Cardiac muscle cell (in vitro differentiated cells and primary cell): ENCODE measurements around the gene NUFIP2. TPM values are rescaled to one million over a fixed set of nuclear protein-coding genes. Genes with fewer than 3 reads are reported as not detected.
A peak's percentile ranks its signal among the peaks of the same experiment; 100 is the strongest.
"Not testable (repeated sequence)": the region's sequence is repeated elsewhere in the genome, so short reads cannot be mapped to it uniquely, and the experiment has no call there.

Experiments
- DNase-seq, 2 donors: peaks; one replicate each; pipeline versions ENCODE4 v3.0.0 to v3.0.0-alpha.2; 2010 to 2017; ENCODE audit warnings: low read depth in 1 of 2, low spot score in 1 of 2
- H3K27ac ChIP-seq: fragments of 200-600 bp; sonication (generic); 2 replicates; pipeline ENCODE4 v1.5.1; 2016
- H3K27me3 ChIP-seq: fragments of 200-600 bp; sonication (generic); 2 replicates; pipeline ENCODE4 v1.6.0; 2016; ENCODE audit warnings: control low read depth
- H3K36me3 ChIP-seq: fragments of 200-600 bp; sonication (generic); 2 replicates; pipeline ENCODE4 v1.5.1; 2016; ENCODE audit warnings: control low read depth
- H3K4me1 ChIP-seq: fragments of 200-600 bp; sonication (generic); 2 replicates; pipeline ENCODE4 v1.8.1; 2017; ENCODE audit warnings: low read depth, mild to moderate bottlenecking, mixed run types
- H3K4me3 ChIP-seq: fragments of 200-600 bp; sonication (generic); 2 replicates; pipeline ENCODE4 v1.5.1; 2016; ENCODE audit warnings: mild to moderate bottlenecking
- H3K9me3 ChIP-seq: fragments of 200-600 bp; sonication (generic); 2 replicates; pipeline ENCODE4 v1.5.1; 2017; ENCODE audit warnings: low read depth, mild to moderate bottlenecking, control low read depth
- CTCF ChIP-seq: IDR thresholded peaks from 2 replicates; pipeline ENCODE4 v1.5.1; 2012; ENCODE audit warnings: low read depth, mild to moderate bottlenecking, low read length
- polyA plus RNA-seq: library from polyadenylated mRNA; unstranded; fragments of >200 nt; fragmentation: Nextera tagmentation; extraction: Ambion mirVana; gene quantifications from 2 replicates; pipeline ENCODE4 v1.2.1, GENCODE V29; 2016
- total RNA-seq: library from RNA; depleted of rRNA; stranded (reverse); fragments of >200 nt; gene quantifications from 2 replicates; pipeline ENCODE4 v1.2.3, GENCODE V29; 2016

Gene NUFIP2
- total RNA-seq (16.8 and 28.2 TPM in 2 replicates), polyA plus RNA-seq (9.7 and 15.7 TPM in 2 replicates)

- H3K4me3 ChIP-seq: peak within 1 kb of the TSS; percentile 96
- TF ChIP-seq CTCF: no peak
- H3K27ac ChIP-seq: peak within 1 kb of the TSS; percentile 96
- peaks cover 14% of the 10 kb centered on the region for H3K4me1 ChIP-seq
- DNase-seq: peak; percentile 99
- no peaks in the 10 kb centered on the region for H3K36me3 ChIP-seq
- H3K27me3 ChIP-seq: no peaks in the 10 kb centered on the region
- no peaks in the 10 kb centered on the region for H3K9me3 ChIP-seq
These were observed at the start of gene NUFIP2 for GRCh38 chr17:29293890-29294579. TSS of gene NUFIP2 (minus strand) at chr17:29294148. CDS start at chr17:29294059, 89 bp downstream.

GRCh38 chr17:29342158-29342765 lies 48.3 kb upstream of the NUFIP2 start:
- no peak for TF ChIP-seq CTCF
- no peaks in the 10 kb centered on the region for H3K27me3 ChIP-seq

GRCh38 chr17:29341726-29342125 lies 47.8 kb upstream of the NUFIP2 start:
- Histone ChIP-seq H3K4me3 (no peak overlapping the region), H3K27me3 (no peaks in the 10 kb centered on the region), H3K36me3 (no peaks in the 10 kb centered on the region), H3K4me1 (no peaks in the 10 kb centered on the region), H3K9me3 (no peaks in the 10 kb centered on the region), H3K27ac (no peak overlapping the region)
- TF ChIP-seq CTCF: no peak
- peak in 1 of 2 donors; percentile 57 for DNase-seq

More at GRCh38 chr17:29342158-29342765, 48.3 kb upstream of the NUFIP2 start:
- Histone ChIP-seq H3K4me3 (no peak overlapping the region), H3K9me3 (no peaks in the 10 kb centered on the region), H3K36me3 (no peaks in the 10 kb centered on the region), H3K4me1 (no peaks in the 10 kb centered on the region), H3K27ac (no peak overlapping the region)
- no peak for DNase-seq

- not testable (repeated sequence) for H3K36me3 ChIP-seq, H3K4me1 ChIP-seq, H3K27me3 ChIP-seq, H3K9me3 ChIP-seq, H3K4me3 ChIP-seq, DNase-seq, H3K27ac ChIP-seq
These were observed 45.1 kb upstream of the NUFIP2 start for GRCh38 chr17:29339016-29339415.

GRCh38 chr17:29331708-29332085 lies 37.7 kb upstream of the NUFIP2 start:
- no peak for TF ChIP-seq CTCF
- H3K9me3 ChIP-seq: no peaks in the 10 kb centered on the region
- H3K4me1 ChIP-seq: no peaks in the 10 kb centered on the region
- no peak for DNase-seq
- no peak overlapping the region for H3K27ac ChIP-seq
- H3K36me3 ChIP-seq: no peaks in the 10 kb centered on the region
- no peaks in the 10 kb centered on the region for H3K27me3 ChIP-seq
- no peak overlapping the region for H3K4me3 ChIP-seq

GRCh38 chr17:29331075-29331707 lies 37.2 kb upstream of the NUFIP2 start:
- no peaks in the 10 kb centered on the region for H3K36me3 ChIP-seq
- no peaks in the 10 kb centered on the region for H3K4me1 ChIP-seq
- no peak for TF ChIP-seq CTCF
- no peak overlapping the region for H3K4me3 ChIP-seq
- H3K27me3 ChIP-seq: no peaks in the 10 kb centered on the region
- no peak for DNase-seq
- no peak overlapping the region for H3K27ac ChIP-seq
- no peaks in the 10 kb centered on the region for H3K9me3 ChIP-seq
